ENCODE results near the gene OIT3.

Gene OIT3

GRCh38 chr10:72850861-72851260, 42.7 kb upstream of the OIT3 start:
- CTCF ChIA-PET: interaction anchor here (0.6 to 1.3 kb wide), 6 partner anchors 8 to 275 kb away, joined by 3 to 6 read pairs (median 4); no protein-coding TSS in a partner anchor
- Histone ChIP-seq H3K36me3 (ENCODE audit: control insufficient read depth in 2 of 2, insufficient read depth in 1 of 2, low read length in 2 of 2) (no peaks in the 10 kb centered on the region), H3K4me3 (ENCODE audit: low read depth, low read length) (no peak overlapping the region), H3K9me3 (ENCODE audit: control insufficient read depth, insufficient read depth, low read depth, low read length) (no peaks in the 10 kb centered on the region), H3K4me1 (ENCODE audit: control insufficient read depth, insufficient read depth, low read length) (no peaks in the 10 kb centered on the region), H3K27ac (ENCODE audit: extremely low read depth, low read depth, low read length) (no peak overlapping the region)
- TF ChIP-seq ZNF23 (tag by site-specific recombination; IDR thresholded peaks at IDR 0.05; ENCODE audit: borderline replicate concordance) (no peak), HOXA7 (CRISPR knock-in tag; IDR thresholded peaks at IDR 0.05; ENCODE audit: borderline replicate concordance) (no peak), ZNF596 (tag by site-specific recombination; IDR thresholded peaks at IDR 0.05) (no peak), TRIM28 (IDR thresholded peaks at IDR 0.05; ENCODE audit: borderline replicate concordance, low read length) (no peak), ZNF202 (tag by site-specific recombination; IDR thresholded peaks at IDR 0.05; ENCODE audit: borderline replicate concordance) (no peak), ZNF223 (tag by site-specific recombination; IDR thresholded peaks at IDR 0.05) (no peak), ZNF157 (tag by site-specific recombination; IDR thresholded peaks at IDR 0.05) (no peak), SETDB1 (IDR thresholded peaks at IDR 0.05; ENCODE audit: insufficient read length, low read length) (no peak), ZFP69B (tag by site-specific recombination; IDR thresholded peaks at IDR 0.05) (no peak)
- POLR2A ChIA-PET: no interaction called here

GRCh38 chr10:72851509-72851908, 42.0 kb upstream of the OIT3 start:
- CTCF ChIA-PET: interaction anchor here (1.1 kb wide), 1 partner anchor 37 kb away, joined by 3 read pairs; no protein-coding TSS in a partner anchor
- Histone ChIP-seq H3K27ac (ENCODE audit: extremely low read depth, low read depth, low read length) (no peak overlapping the region), H3K9me3 (ENCODE audit: control insufficient read depth, insufficient read depth, low read depth, low read length) (no peaks in the 10 kb centered on the region), H3K4me3 (ENCODE audit: low read depth, low read length) (no peak overlapping the region), H3K4me1 (ENCODE audit: control insufficient read depth, insufficient read depth, low read length) (no peaks in the 10 kb centered on the region), H3K36me3 (ENCODE audit: control insufficient read depth in 2 of 2, insufficient read depth in 1 of 2, low read length in 2 of 2) (no peaks in the 10 kb centered on the region)
- POLR2A ChIA-PET: no interaction called here
- TF ChIP-seq ZNF223 (tag by site-specific recombination; IDR thresholded peaks at IDR 0.05) (no peak), ZNF692 (tag by site-specific recombination; IDR thresholded peaks at IDR 0.05) (no peak), GLIS2 (tag by site-specific recombination; IDR thresholded peaks at IDR 0.05) (no peak), SCRT2 (tag by site-specific recombination; IDR thresholded peaks at IDR 0.05) (peak; percentile 65; the same call in 1 of the 2 replicates), ZNF610 (tag by site-specific recombination; IDR thresholded peaks at IDR 0.05; ENCODE audit: borderline replicate concordance) (no peak), TSHZ1 (tag by site-specific recombination; IDR thresholded peaks at IDR 0.05; ENCODE audit: borderline replicate concordance) (no peak)

- CTCF ChIA-PET: no interaction called here
Measured at GRCh38 chr10:72852508-72852907, 41.0 kb upstream of the OIT3 start.

More at GRCh38 chr10:72852508-72852907, 41.0 kb upstream of the OIT3 start:
- H3K4me3 ChIP-seq (ENCODE audit: low read depth, low read length): no peak overlapping the region
- H3K4me1 ChIP-seq (ENCODE audit: control insufficient read depth, insufficient read depth, low read length): no peaks in the 10 kb centered on the region
- POLR2A ChIA-PET: no interaction called here
- TF ChIP-seq ZBTB49 (tag by site-specific recombination; IDR thresholded peaks at IDR 0.05; ENCODE audit: low read depth) (no peak), ZNF658 (tag by site-specific recombination; IDR thresholded peaks at IDR 0.05) (no peak), ZBTB26 (tag by site-specific recombination; optimal IDR thresholded peaks at IDR 0.05) (no peak), ZNF211 (tag by site-specific recombination; IDR thresholded peaks at IDR 0.05; ENCODE audit: low read depth) (no peak)
- no peak overlapping the region for H3K27ac ChIP-seq (ENCODE audit: extremely low read depth, low read depth, low read length)
- H3K36me3 ChIP-seq (ENCODE audit: control insufficient read depth in 2 of 2, insufficient read depth in 1 of 2, low read length in 2 of 2): no peaks in the 10 kb centered on the region; a peak in 1 of 3 replicates
- no peaks in the 10 kb centered on the region for H3K9me3 ChIP-seq (ENCODE audit: control insufficient read depth, insufficient read depth, low read depth, low read length)
